HG02943 (cell line): ENCODE results near the gene ZNF611.
"Not testable (repeated sequence)": the region's sequence is repeated elsewhere in the genome, so short reads cannot be mapped to it uniquely, and the experiment has no call there.

Experiments used
- ATAC-seq: cut with Tn5 transposase; IDR thresholded peaks from one replicate; pipeline ENCODE4 v1.9.1; 2021; ENCODE audit warnings: mild to moderate bottlenecking, low read depth, moderate library complexity; ENCODE audit not compliant: unreplicated experiment

ZNF611 gene

DNA sequence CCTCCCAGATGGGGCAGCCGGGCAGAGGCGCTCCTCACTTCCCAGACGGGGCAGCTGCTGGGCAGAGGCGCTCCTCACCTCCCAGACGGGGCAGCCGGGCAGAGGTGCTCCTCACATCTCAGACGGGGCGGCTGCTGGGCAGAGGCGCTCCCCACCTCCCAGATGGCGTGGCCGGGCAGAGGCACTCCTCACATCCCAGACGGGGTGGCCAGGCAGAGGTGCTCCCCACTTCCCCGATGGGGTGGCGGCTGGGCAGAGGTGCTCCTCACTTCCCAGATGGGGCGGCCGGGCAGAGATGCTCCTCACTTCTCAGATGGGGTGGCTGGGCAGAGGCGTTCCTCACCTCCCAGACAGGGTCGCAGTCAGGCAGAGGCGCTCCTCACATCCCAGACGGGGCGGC is 14.3 kb downstream of the ZNF611 start:
- ATAC-seq: not testable (repeated sequence)

DNA sequence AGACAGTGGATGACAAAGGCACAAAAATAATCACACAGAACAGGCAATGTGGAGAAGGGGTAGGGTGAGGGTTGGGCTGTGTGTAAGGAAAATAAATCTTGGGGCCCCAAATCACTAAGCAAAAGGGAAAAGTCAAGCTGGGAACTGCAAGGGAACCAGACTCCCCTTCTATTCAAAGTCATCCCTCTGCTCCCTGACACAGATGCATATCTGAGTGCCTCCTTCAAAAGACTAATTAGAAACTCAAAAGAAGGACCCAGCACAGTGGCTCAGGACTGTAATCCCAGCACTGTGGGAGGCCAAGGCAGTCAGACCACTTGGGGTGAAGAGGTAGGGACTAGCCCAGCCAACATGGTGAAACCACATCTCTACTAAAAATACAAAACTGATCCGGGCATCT is 18.3 kb downstream of the ZNF611 start:
- ATAC-seq: no peak

DNA sequence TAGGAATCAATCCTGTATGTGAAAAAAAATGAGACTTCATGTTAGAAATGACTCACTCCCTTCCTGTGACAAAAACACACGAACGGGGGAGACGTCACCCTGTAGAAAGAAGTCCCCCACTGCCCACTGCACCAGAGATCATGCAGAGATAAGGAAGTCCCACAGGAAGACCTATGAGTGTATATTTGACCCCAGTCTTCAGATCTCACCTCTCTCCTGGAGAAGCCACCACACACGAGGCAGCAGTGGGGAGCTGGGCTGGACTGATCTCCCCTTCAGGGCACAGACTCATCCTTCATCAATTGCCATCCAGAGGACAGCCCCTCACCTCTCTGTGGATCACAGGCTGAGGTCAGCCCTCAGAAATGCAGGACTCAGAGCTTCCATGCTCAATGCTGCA is 18.9 kb downstream of the ZNF611 start:
- ATAC-seq: not testable (repeated sequence)

GRCh38 chr19:52715330-52715729 is 19.5 kb downstream of the ZNF611 start:
- ATAC-seq: not testable (repeated sequence)

DNA sequence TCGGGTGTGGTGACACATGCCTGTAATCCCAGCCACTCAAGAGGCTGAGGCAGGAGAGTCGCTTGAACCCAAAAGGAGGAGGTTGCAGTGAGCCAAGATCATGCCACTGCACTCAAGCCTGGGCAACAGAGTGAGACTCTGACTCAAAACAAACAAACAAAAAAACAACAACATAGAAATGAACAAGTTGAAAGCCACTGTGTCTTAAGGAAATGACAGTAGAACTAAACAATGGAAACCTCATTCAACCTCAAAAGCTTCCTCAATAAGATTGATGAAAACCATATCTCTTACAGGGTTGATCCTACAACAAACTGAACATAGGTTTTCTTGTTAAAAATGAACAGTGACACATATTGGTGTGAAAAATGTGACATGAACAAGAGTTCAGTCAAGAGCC is 21.8 kb downstream of the ZNF611 start:
- not testable (repeated sequence) for ATAC-seq

DNA sequence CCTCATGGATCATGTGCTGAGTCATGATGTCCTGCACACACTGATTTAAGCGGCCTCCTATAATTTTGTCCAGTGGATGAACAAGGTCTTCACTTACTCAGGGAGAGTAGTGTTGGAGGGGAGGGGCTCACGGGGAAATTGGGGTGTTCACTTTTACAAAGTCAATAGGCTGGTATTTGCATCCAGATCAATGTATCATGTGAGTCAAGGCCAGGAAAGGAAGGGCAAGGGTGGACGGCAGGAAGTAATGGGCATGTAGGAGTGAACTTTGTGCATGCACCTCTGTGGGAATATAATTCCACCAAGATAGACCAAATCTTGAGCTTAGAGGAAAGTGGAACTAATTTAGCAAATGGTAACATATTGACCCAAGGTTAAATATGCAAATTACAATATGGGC is 23.2 kb downstream of the ZNF611 start:
- ATAC-seq: not testable (repeated sequence)

- no peak for ATAC-seq
These were observed 24.3 kb downstream of the ZNF611 start for GRCh38 chr19:52710538-52710937.

DNA sequence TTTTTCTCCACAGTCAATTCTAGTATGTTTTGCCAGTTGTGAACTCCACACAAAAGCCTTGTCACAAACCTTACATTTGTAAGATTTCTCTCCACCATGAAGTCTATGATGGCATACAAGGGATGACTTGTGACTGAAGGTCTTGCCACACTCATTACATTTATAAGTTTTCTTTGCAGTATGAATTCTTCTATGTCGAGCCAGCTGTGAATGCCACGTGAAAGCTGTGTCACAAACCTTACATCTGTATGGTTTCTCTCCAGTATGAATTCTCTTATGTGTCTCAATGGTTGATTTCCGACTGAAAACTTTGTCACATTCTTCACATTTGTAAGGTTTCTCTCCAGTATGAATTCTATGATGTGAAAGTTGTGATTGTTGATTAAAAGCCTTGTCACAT is 29.2 kb downstream of the ZNF611 start:
- ATAC-seq: not testable (repeated sequence)

- ATAC-seq: no peak
These were observed 30.9 kb downstream of the ZNF611 start for GRCh38 chr19:52703917-52704316.

DNA sequence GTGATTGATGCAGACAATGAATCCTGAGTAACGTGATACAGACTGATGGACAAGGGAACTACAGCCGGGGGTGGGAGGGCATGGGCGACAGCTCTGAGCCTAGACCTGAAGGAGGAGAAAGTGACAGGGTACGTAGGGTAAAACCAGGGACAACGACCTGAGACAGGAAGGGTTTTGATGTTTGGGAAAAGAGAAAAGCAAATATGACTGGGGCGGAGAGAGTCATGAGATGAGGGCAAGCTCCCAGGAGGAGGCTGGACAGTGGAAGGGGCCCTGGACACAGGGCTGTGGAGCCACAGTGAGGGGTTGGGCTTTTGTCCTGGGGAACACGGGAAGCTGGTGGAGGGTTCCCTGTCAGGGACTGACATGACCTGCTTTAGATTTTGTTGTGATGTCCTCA is 34.2 kb downstream of the ZNF611 start:
- no peak for ATAC-seq

- not testable (repeated sequence) for ATAC-seq
These were observed 35.3 kb downstream of the ZNF611 start for GRCh38 chr19:52699555-52699954.

DNA sequence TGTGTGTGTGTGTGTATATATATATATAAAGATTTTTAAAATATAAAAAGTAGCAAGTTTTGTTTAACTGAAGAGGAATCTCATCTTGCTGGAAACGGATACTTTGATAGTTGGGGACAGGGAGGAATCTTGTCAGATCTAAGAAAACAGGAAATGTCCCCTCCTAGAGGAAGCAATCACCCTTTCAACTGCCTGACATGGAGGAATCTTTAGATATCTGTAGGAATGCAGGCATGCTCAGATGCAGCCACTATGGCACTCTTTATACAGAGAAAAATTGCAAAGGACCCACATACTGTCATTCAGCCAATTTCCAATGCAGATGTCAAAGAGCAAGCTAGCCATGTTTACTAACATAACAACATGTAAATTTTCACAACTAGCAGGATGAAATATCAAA is 38.8 kb downstream of the ZNF611 start:
- ATAC-seq: no peak

DNA sequence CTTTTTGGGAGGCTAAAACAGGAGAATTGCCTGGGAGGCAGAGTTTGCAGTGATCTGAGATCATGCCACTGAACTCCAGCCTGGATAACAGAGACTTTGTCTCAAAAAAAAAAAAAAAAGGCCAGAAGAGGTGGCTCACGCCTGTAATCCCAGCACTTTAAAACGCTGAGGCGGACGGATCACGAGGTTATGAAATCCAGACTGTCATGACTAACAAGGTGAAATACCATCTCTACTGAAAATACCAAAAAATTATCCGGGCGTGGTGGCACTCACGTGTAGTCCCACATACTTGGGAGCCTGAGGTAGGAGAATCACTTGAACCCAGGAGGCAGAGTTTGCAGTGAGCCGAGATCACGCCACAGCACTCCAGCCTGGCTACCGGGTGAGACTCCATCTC is 39.9 kb downstream of the ZNF611 start:
- ATAC-seq: no peak

DNA sequence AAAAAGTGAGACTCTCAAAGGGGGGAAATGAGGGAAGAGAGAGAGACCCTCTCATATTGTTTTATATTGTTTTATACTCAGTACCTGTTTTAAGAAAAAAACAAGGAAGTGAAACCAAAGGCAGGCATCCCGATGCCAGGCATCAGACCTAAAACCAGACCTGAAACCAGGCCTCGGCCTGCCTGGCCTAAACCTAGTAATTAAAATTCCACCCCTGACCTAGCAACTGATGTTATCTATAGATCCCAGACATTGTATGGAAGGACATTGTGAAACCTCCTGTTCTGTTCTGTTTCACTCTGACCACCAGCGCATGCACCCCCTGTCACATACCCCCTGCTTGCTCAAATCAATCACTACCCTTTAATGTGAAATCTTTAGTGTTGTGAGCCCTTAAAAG is 40.6 kb downstream of the ZNF611 start:
- ATAC-seq: not testable (repeated sequence)

GRCh38 chr19:52692431-52693008 is 42.3 kb downstream of the ZNF611 start:
- no peak for ATAC-seq

DNA sequence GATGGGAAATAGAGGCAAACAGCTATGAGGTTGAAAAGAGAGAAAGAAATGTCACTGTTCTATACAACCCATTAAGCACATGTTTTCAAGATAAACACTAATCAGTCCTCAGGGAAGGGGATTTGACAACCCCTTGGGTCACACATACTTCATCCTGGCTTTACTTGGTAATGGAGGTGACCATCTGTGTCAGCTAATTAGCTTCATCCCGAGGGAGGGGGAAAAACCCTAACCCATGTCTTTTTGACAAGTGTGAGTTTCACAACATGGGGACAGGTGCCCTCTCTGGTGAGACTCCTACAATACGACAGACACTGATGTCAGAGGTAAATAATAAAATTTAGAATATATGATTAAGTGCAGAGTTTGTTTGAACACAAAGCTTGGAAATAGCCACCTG is 43.1 kb downstream of the ZNF611 start:
- ATAC-seq: no peak

- no peak for ATAC-seq
These were observed 43.6 kb downstream of the ZNF611 start for GRCh38 chr19:52691215-52691610.

DNA sequence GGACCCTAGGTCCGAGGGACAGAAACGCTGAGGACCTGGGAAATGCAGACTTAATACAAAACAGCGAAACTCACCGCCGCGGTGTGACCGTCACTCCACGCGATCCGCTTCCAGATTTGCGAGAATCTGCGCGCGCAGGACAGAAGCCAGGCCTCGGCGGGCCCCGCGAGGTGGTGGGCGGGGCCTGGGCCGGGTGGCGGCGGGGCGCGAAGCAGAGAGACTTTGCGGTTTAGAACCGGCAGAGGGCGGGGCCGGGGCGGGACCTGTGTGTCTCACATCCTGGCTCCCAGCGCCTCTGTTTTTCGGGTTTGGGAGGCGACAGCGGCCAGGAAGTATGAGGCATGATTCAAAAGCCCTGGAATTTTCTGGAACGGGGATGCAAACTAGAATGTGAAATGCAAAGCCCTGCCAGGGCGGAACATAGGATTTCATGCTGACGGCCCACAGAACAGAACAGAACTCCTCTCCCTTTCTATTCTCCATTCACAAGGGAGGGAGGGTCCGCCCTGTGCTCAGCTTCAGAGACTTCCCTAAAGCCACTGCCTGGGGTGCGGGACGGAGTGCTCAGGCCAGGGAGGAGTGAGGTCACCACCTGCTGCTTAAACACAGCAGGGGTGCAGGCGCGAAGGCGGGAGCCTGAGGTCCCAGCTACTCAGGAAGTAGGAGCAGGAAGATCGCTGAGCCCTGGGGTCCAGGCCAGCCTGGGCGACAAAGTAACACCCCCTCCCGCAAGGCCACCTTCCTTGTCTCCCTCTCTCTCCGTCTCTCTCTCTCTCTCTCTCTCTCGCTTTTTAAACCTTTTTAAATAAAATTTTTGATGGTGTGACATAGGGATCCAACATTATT is 44.3 kb downstream of the ZNF611 start:
- peak; percentile 83 for ATAC-seq

- peak; percentile 34 for ATAC-seq
These were observed 44.9 kb downstream of the ZNF611 start for GRCh38 chr19:52689843-52690368.

GRCh38 chr19:52688925-52689796 is 45.7 kb downstream of the ZNF611 start:
- ATAC-seq: not testable (repeated sequence)

DNA sequence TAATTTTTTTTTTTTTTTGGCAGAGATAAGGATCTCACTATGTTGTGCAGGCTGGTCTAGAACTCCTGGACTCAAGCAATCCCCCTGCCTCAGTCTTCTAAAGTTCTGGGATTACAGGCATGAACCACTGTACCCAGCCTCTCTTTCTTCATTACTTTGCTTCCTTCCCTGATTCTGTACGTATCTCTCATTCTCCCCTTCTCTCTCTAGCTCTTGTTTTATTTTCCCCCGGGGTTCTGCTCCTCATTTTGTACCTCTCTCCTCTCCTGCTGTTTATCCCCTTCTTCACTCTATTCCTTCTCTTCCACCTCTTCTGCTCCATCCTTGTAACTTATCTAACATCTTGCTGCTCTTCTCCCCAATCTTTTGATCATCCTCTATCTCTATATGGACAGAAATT is 46.5 kb downstream of the ZNF611 start:
- no peak for ATAC-seq
